ENCODE results near the gene CARMIL1. TPM values are rescaled to one million over a fixed set of nuclear protein-coding genes. Genes with fewer than 3 reads are reported as not detected.

Gene CARMIL1
- total and polyA plus RNA-seq, 4 donors: 22.9 to 41.0 (median 38.4) TPM

DNA sequence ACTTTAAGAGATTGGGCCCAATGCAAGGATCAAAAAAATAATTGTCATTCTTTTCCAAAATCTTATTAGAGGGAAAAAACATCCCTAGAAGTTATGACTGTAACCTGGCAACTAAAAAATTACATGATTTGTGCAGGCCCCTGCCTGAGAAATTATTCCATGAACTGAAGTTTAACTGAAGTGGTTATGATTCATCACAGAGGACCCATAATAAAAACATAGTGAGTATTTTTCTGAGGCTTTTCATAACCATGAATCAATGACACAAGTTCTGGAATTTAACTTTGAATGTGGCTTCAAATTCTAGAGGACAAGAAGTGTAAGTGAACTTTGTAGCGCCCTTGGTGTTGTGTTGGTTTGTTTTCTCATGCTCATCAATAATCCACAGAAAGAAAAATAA, 31.1 kb upstream of the CARMIL1 start:
- DNase-seq (ENCODE audit: low read depth in 4 of 6, low spot score in 6 of 6): no peak
- WGBS (ENCODE audit: insufficient coverage): no CpG with 5 or more reads among the region's 1 CpG

DNA sequence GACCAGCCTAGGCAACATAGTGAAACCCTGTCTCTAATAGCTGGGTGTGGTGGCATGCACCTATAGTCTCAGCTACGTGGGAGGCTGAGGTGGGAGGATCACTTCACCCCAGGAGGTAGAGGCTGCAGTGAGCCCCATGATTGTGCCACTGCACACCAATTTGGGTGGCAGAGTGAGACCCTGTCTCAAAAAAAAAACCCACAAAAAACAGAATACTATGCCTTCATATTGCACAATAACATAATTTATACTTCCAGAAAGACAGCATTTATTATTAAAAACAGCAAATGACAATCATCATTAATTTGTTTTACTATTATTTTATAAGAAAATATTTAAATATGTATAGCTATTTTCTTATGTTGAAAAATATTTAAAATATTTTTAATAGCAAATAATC, 30.0 kb upstream of the CARMIL1 start:
- Histone ChIP-seq H3K4me3 (ENCODE audit: low read depth, low read length) (no peak overlapping the region), H3K36me3 (ENCODE audit: control insufficient read depth, insufficient read depth, low read length) (no peaks in the 10 kb centered on the region), H3K27ac (ENCODE audit: low read depth, low read length) (no peak overlapping the region), H3K27me3 (ENCODE audit: control insufficient read depth, insufficient read depth, low read length) (no peaks in the 10 kb centered on the region), H3K4me1 (ENCODE audit: control insufficient read depth, insufficient read depth, low read length) (no peaks in the 10 kb centered on the region), H3K9me3 (ENCODE audit: control insufficient read depth, insufficient read depth, low read length) (no peaks in the 10 kb centered on the region)
- WGBS (ENCODE audit: insufficient coverage): 80% methylated on average over 1 of the region's 1 CpG
- DNase-seq (ENCODE audit: low read depth in 4 of 6, low spot score in 6 of 6): no peak

More for the DNA sequence above, 31.1 kb upstream of the CARMIL1 start:
- no peak overlapping the region for H3K27ac ChIP-seq (ENCODE audit: low read depth, low read length)
- H3K4me3 ChIP-seq (ENCODE audit: low read depth, low read length): no peak overlapping the region
- no peaks in the 10 kb centered on the region for H3K36me3 ChIP-seq (ENCODE audit: control insufficient read depth, insufficient read depth, low read length)
- H3K27me3 ChIP-seq (ENCODE audit: control insufficient read depth, insufficient read depth, low read length): no peaks in the 10 kb centered on the region
- H3K4me1 ChIP-seq (ENCODE audit: control insufficient read depth, insufficient read depth, low read length): no peaks in the 10 kb centered on the region
- H3K9me3 ChIP-seq (ENCODE audit: control insufficient read depth, insufficient read depth, low read length): no peaks in the 10 kb centered on the region

DNA sequence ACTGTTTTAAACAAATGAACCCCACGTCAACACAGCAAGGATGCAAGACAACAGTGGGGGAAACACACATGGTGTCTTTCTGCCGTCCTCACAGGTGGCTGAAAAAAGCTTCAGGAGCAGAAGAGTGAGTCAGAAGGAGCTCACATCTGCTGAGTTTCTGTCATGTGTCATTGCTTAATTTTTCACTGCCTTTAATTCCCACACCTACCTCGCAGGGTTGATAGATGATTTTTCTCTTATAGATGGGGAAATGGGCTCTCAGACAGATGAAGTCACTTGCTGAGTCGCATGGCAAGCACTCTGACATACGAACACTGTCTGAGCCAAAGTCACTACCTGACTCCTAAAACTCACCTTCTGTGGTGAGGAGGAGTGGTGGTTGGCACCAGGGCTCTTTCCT, 28.3 kb upstream of the CARMIL1 start:
- H3K4me3 ChIP-seq (ENCODE audit: low read depth, low read length): no peak overlapping the region
- no CpG with 5 or more reads among the region's 5 CpGs for WGBS (ENCODE audit: insufficient coverage)
- no peaks in the 10 kb centered on the region for H3K9me3 ChIP-seq (ENCODE audit: control insufficient read depth, insufficient read depth, low read length)
- no peaks in the 10 kb centered on the region for H3K4me1 ChIP-seq (ENCODE audit: control insufficient read depth, insufficient read depth, low read length)
- H3K36me3 ChIP-seq (ENCODE audit: control insufficient read depth, insufficient read depth, low read length): no peaks in the 10 kb centered on the region
- no peaks in the 10 kb centered on the region for H3K27me3 ChIP-seq (ENCODE audit: control insufficient read depth, insufficient read depth, low read length)
- peak in 1 of 6 donors; percentile 7 for DNase-seq (ENCODE audit: low read depth in 4 of 6, low spot score in 6 of 6)
- no peak overlapping the region for H3K27ac ChIP-seq (ENCODE audit: low read depth, low read length)

DNA sequence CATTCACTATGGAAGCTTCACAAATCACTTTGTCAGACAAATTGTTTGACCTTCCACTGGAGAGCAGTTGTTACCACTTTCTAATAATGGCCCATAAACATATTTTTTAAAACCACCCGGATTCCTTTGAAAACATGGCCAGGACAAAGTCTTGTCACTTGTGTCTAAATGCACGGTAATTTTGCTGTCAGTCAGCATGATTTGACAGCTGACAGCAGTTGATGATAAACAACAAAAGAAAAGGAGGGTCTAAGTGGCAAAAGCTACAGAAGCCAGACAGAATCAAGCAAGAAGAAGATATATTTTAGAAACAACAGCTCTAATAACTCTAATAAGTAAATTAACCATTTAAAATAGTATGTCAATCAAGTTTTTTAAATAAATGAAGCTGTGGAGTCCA, 27.7 kb upstream of the CARMIL1 start:
- Histone ChIP-seq H3K36me3 (ENCODE audit: control insufficient read depth, insufficient read depth, low read length) (no peaks in the 10 kb centered on the region), H3K4me3 (ENCODE audit: low read depth, low read length) (no peak overlapping the region), H3K27ac (ENCODE audit: low read depth, low read length) (no peak overlapping the region), H3K27me3 (ENCODE audit: control insufficient read depth, insufficient read depth, low read length) (no peaks in the 10 kb centered on the region), H3K4me1 (ENCODE audit: control insufficient read depth, insufficient read depth, low read length) (no peaks in the 10 kb centered on the region), H3K9me3 (ENCODE audit: control insufficient read depth, insufficient read depth, low read length) (no peaks in the 10 kb centered on the region)
- 50% methylated on average over 1 of the region's 2 CpGs for WGBS (ENCODE audit: insufficient coverage)
- no peak for DNase-seq (ENCODE audit: low read depth in 4 of 6, low spot score in 6 of 6)

DNA sequence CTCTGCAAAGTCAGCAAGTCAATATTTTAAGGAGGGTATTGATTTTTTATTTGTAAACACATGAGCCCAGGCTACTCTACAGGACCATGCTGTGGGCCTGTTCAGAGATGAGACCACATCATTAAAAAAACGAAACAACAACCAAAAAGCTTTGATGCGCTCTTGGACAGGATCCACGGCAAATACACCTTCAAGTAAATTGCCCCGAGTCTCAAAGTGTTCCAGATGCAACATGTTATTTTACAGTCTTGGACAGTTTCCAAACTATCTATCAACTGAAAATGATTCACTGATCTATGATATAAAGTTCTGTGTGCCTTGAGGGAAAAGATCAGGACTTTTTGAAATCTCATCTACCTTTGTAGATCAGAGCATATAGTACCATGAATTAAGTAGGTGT, 25.8 kb upstream of the CARMIL1 start:
- Histone ChIP-seq H3K4me3 (ENCODE audit: low read depth, low read length) (no peak overlapping the region), H3K27ac (ENCODE audit: low read depth, low read length) (no peak overlapping the region), H3K27me3 (ENCODE audit: control insufficient read depth, insufficient read depth, low read length) (no peaks in the 10 kb centered on the region), H3K36me3 (ENCODE audit: control insufficient read depth, insufficient read depth, low read length) (no peaks in the 10 kb centered on the region), H3K9me3 (ENCODE audit: control insufficient read depth, insufficient read depth, low read length) (no peaks in the 10 kb centered on the region), H3K4me1 (ENCODE audit: control insufficient read depth, insufficient read depth, low read length) (no peaks in the 10 kb centered on the region)
- DNase-seq (ENCODE audit: low read depth in 4 of 6, low spot score in 6 of 6): no peak
- WGBS (ENCODE audit: insufficient coverage): 61% methylated on average over 2 of the region's 4 CpGs

DNA sequence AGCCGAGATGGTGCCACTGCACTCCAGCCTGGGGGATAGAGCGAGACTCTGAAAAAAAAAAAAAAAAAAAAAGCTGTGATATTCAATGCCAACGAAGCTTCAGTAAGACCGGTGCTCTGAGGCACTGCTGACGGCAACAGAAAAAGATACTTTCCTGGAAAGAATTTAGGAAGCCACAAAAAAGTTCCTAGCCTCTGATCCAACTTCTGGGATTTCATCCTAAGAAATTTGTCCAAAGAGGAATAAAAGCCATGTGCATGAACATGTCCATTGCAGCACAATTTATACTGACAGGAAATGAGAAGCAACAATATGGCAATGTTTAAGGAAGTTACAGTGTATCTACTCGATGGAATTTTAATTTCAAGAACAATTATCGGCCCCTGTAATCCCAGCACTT, 24.5 kb upstream of the CARMIL1 start:
- Histone ChIP-seq H3K27me3 (ENCODE audit: control insufficient read depth, insufficient read depth, low read length) (no peaks in the 10 kb centered on the region), H3K4me3 (ENCODE audit: low read depth, low read length) (no peak overlapping the region), H3K27ac (ENCODE audit: low read depth, low read length) (no peak overlapping the region), H3K36me3 (ENCODE audit: control insufficient read depth, insufficient read depth, low read length) (no peaks in the 10 kb centered on the region), H3K9me3 (ENCODE audit: control insufficient read depth, insufficient read depth, low read length) (no peaks in the 10 kb centered on the region), H3K4me1 (ENCODE audit: control insufficient read depth, insufficient read depth, low read length) (no peaks in the 10 kb centered on the region)
- 100% methylated on average over 4 of the region's 7 CpGs for WGBS (ENCODE audit: insufficient coverage)
- DNase-seq (ENCODE audit: low read depth in 4 of 6, low spot score in 6 of 6): no peak

DNA sequence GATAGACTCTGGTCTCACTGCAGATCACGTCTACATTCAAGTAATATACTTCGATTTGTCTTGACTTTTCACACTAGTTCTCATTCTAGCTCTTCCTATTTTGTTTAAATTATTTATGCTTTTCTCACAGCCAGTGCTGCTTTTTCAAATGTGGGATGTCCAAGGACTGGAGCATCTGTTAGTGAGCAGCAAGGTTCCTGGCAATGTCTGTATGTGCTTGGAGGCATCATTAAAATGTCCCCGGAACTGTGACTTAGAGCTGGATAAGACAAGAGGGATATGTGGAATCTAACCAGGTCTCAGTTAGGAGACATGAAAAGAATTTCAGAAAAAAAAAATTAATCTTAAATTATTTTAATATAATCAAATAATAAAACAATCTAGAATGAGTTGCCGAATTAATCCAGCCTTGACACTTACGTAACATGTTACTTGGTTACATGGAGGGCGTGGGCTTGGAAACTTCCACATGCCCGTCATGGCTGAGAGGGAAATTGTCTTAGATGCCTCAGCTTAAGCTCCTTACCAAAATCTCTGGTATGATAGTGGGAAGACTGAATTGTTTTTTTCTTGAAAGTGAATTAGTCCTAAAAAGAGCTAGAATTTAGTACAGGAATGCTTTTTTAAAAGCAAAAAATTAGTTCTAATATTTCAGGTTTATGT, 21.4 kb upstream of the CARMIL1 start:
- WGBS (ENCODE audit: insufficient coverage): 71% methylated on average over 1 of the region's 7 CpGs
- peak in 1 of 6 donors; percentile 23 for DNase-seq (ENCODE audit: low read depth in 4 of 6, low spot score in 6 of 6)
- H3K4me3 ChIP-seq (ENCODE audit: low read depth, low read length): no peak overlapping the region
- H3K9me3 ChIP-seq (ENCODE audit: control insufficient read depth, insufficient read depth, low read length): no peaks in the 10 kb centered on the region
- no peak overlapping the region for H3K27ac ChIP-seq (ENCODE audit: low read depth, low read length)
- H3K36me3 ChIP-seq (ENCODE audit: control insufficient read depth, insufficient read depth, low read length): no peaks in the 10 kb centered on the region
- H3K4me1 ChIP-seq (ENCODE audit: control insufficient read depth, insufficient read depth, low read length): no peaks in the 10 kb centered on the region
- no peaks in the 10 kb centered on the region for H3K27me3 ChIP-seq (ENCODE audit: control insufficient read depth, insufficient read depth, low read length)

DNA sequence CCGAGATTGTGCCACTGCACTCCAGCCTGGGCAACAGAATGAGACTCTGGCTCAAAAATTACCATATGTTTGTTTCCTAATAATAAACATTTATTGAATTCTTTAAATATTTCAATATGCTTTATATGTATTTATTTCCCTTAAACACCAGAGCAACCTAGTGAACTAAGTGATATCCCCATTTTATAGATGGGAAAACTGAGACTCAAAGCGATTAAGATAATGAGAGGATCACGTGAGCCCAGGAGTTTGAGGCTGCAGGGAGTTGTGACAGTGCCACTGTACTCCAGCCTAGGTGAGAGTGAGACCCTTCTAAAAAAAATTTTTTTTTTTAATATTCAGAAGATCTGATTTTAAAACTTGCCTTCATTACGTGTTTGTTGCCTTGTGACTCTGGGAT, 19.4 kb upstream of the CARMIL1 start:
- H3K4me3 ChIP-seq (ENCODE audit: low read depth, low read length): no peak overlapping the region
- no peak for DNase-seq (ENCODE audit: low read depth in 4 of 6, low spot score in 6 of 6)
- no peaks in the 10 kb centered on the region for H3K4me1 ChIP-seq (ENCODE audit: control insufficient read depth, insufficient read depth, low read length)
- no peaks in the 10 kb centered on the region for H3K27me3 ChIP-seq (ENCODE audit: control insufficient read depth, insufficient read depth, low read length)
- no peaks in the 10 kb centered on the region for H3K9me3 ChIP-seq (ENCODE audit: control insufficient read depth, insufficient read depth, low read length)
- no peak overlapping the region for H3K27ac ChIP-seq (ENCODE audit: low read depth, low read length)
- H3K36me3 ChIP-seq (ENCODE audit: control insufficient read depth, insufficient read depth, low read length): no peaks in the 10 kb centered on the region
- WGBS (ENCODE audit: insufficient coverage): no CpG with 5 or more reads among the region's 4 CpGs

DNA sequence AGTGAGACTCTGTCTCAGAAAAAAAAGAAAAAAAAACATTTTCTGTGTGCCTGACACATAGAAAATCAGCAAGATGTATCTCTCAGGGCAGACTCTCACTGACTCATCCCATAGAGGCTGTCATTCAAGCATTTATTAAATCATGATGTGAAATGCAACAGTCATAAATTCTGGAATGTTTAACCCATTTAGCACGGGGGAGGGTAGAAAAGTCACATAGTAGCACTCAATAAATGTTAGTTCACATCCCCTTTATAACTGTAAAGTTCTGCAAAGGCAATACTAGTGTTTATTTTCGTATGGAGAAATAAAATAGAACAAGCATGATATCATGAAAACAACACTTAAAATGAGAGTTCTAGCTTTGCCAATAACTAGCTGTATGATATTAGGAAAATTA, 15.5 kb upstream of the CARMIL1 start:
- no CpG with 5 or more reads among the region's 2 CpGs for WGBS (ENCODE audit: insufficient coverage)
- Histone ChIP-seq H3K4me1 (ENCODE audit: control insufficient read depth, insufficient read depth, low read length) (no peaks in the 10 kb centered on the region), H3K27ac (ENCODE audit: low read depth, low read length) (no peak overlapping the region), H3K4me3 (ENCODE audit: low read depth, low read length) (no peak overlapping the region), H3K36me3 (ENCODE audit: control insufficient read depth, insufficient read depth, low read length) (no peaks in the 10 kb centered on the region), H3K9me3 (ENCODE audit: control insufficient read depth, insufficient read depth, low read length) (no peaks in the 10 kb centered on the region), H3K27me3 (ENCODE audit: control insufficient read depth, insufficient read depth, low read length) (no peaks in the 10 kb centered on the region)
- DNase-seq (ENCODE audit: low read depth in 4 of 6, low spot score in 6 of 6): no peak

DNA sequence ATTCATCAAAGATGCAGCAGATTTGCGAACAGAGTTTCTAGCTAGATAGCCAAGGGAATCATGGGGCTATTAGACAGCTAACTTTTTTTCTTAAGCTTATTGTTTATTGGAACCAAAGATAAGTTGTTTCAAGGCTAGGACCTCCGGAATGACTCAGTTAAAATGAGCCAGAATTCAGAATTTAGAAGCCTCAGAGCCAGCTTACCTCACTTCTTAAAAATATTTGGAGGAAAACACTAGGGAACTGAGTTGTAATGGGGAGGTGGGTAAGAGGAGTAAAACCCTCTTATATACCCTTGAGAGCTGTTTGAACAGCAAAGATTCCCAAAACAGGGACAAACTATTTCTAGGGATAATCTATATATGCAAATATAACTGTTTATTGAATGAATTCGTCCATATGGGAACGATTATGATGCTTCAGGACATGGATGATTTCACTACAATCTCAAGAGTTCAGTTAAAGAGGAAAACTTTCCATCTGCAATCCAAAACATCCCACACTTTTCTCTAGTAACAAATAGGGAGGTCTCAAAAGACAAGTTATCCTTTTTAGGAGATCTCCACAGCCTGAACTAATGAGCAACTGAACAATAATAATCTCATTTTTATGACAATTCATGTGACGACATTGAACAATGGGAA, 12.6 kb upstream of the CARMIL1 start:
- no peak overlapping the region for H3K27ac ChIP-seq (ENCODE audit: low read depth, low read length)
- WGBS (ENCODE audit: insufficient coverage): no CpG with 5 or more reads among the region's 5 CpGs
- H3K9me3 ChIP-seq (ENCODE audit: control insufficient read depth, insufficient read depth, low read length): no peaks in the 10 kb centered on the region
- no peaks in the 10 kb centered on the region for H3K4me1 ChIP-seq (ENCODE audit: control insufficient read depth, insufficient read depth, low read length)
- no peaks in the 10 kb centered on the region for H3K36me3 ChIP-seq (ENCODE audit: control insufficient read depth, insufficient read depth, low read length)
- H3K27me3 ChIP-seq (ENCODE audit: control insufficient read depth, insufficient read depth, low read length): no peaks in the 10 kb centered on the region
- H3K4me3 ChIP-seq (ENCODE audit: low read depth, low read length): no peak overlapping the region
- peak in 1 of 6 donors; percentile 40 for DNase-seq (ENCODE audit: low read depth in 4 of 6, low spot score in 6 of 6)
